H1 (cell line): ENCODE measurements around the gene DIPK1B. TPM values are rescaled to one million over a fixed set of nuclear protein-coding genes. Genes with fewer than 3 reads are reported as not detected.

Source experiments
- CTCF ChIA-PET: fragments of 300-600 bp; sonication (Branson Sonifier 250); formaldehyde crosslinking; loops from one replicate; lab custom pipeline; 2021; ENCODE audit not compliant: partially characterized antibody; lab: Charles Lee
- POLR2A ChIA-PET: fragments of 300-600 bp; sonication (Branson Sonifier 250); formaldehyde crosslinking; loops from one replicate; lab custom pipeline; 2021; ENCODE audit warnings: inconsistent platforms; ENCODE audit not compliant: partially characterized antibody; lab: Charles Lee
- DNase-seq, 2 experiments: peaks; one replicate each; pipeline versions ENCODE4 v3.0.0 to v3.0.0-alpha.2; 2010 to 2022; ENCODE audit warnings: low spot score in 2 of 2, low read depth in 1 of 2, mixed read lengths in 1 of 2
- FAIRE-seq: peaks from 2 replicates; lab custom pipeline; 2011; peaks lifted over from hg19 to GRCh38; lab: Jason Lieb, UNC
- H2AFZ ChIP-seq: 2 replicates; pipeline ENCODE4 v1.8.1; 2012; ENCODE audit warnings: low read length, inconsistent platforms
- H2AK5ac ChIP-seq: 2 replicates; pipeline ENCODE4 v1.6.1; 2013; ENCODE audit warnings: low read depth, low read length
- H2BK120ac ChIP-seq: replicated peaks from 2 replicates; pipeline ENCODE3; 2013; ENCODE audit warnings: low read depth, low read length, inconsistent platforms
- H2BK12ac ChIP-seq: 2 replicates; pipeline ENCODE4 v1.6.1; 2013; ENCODE audit warnings: low read depth, low read length
- H2BK15ac ChIP-seq: 2 replicates; pipeline ENCODE4 v1.6.1; 2013; ENCODE audit warnings: low read length
- H2BK20ac ChIP-seq: 2 replicates; pipeline ENCODE4 v1.6.1; 2013; ENCODE audit warnings: low read length
- H2BK5ac ChIP-seq: 2 replicates; pipeline ENCODE4 v1.6.1; 2013; ENCODE audit warnings: low read depth, low read length
- H3K14ac ChIP-seq: 2 replicates; pipeline ENCODE4 v1.6.1; 2013; ENCODE audit warnings: inconsistent platforms; ENCODE audit not compliant: insufficient read length
- H3K18ac ChIP-seq: 2 replicates; pipeline ENCODE4 v1.6.1; 2013; ENCODE audit warnings: low read length; ENCODE audit errors: extremely low read depth
- H3K23ac ChIP-seq: 2 replicates; pipeline ENCODE4 v1.6.1; 2013; ENCODE audit warnings: inconsistent platforms; ENCODE audit not compliant: insufficient read length
- H3K23me2 ChIP-seq: 2 replicates; pipeline ENCODE4 v1.6.1; 2013; ENCODE audit warnings: low read depth, low read length
- H3K27ac ChIP-seq: 2 replicates; pipeline ENCODE4 v1.6.1; 2011; ENCODE audit warnings: low read depth, low read length, inconsistent platforms
- H3K27me3 ChIP-seq, 4 experiments: replicated peaks in 1 of 4; 1 replicate in 1 of 4; 2 replicates in 3 of 4; pipeline versions ENCODE4 v1.6.1 to v1.8.1; 2011 to 2013; ENCODE audit warnings: low read length in 3 of 4, mild to moderate bottlenecking in 3 of 4, inconsistent platforms in 2 of 4, mixed read lengths in 2 of 4, moderate library complexity in 1 of 4; ENCODE audit not compliant: control insufficient read depth in 3 of 4, insufficient read depth in 3 of 4; ENCODE audit errors: extremely low read depth in 1 of 4
- H3K36me3 ChIP-seq, 4 experiments: 2 replicates each; pipeline versions ENCODE4 v1.6.1 to v1.8.1; 2011 to 2013; ENCODE audit warnings: mild to moderate bottlenecking in 4 of 4, low read length in 3 of 4, moderate library complexity in 2 of 4, control low read depth in 1 of 4, inconsistent platforms in 1 of 4; ENCODE audit not compliant: insufficient read depth in 4 of 4, control insufficient read depth in 2 of 4
- H3K4ac ChIP-seq: replicated peaks from 2 replicates; pipeline ENCODE3; 2013; ENCODE audit warnings: low read length, low read depth, mixed read lengths, inconsistent platforms; ENCODE audit not compliant: insufficient read length
- H3K4me1 ChIP-seq, 4 experiments: replicated peaks in 1 of 4; 1 replicate in 1 of 4; 2 replicates in 3 of 4; pipeline versions ENCODE4 v1.6.1 to v1.8.1; 2011 to 2013; ENCODE audit warnings: low read length in 3 of 4, inconsistent platforms in 2 of 4, mixed read lengths in 1 of 4; ENCODE audit not compliant: insufficient read depth in 4 of 4, control insufficient read depth in 3 of 4
- H3K4me2 ChIP-seq, 2 experiments: 2 replicates each; pipeline versions ENCODE4 v1.6.1 to v1.8.1; 2011 to 2013; ENCODE audit warnings: low read depth in 2 of 2, low read length in 2 of 2, control low read depth in 1 of 2, inconsistent platforms in 1 of 2, mild to moderate bottlenecking in 1 of 2; ENCODE audit not compliant: insufficient read depth in 1 of 2
- H3K4me3 ChIP-seq, 4 experiments: fragments of 200-600, 300-600 bp in 1 of 4; sonication (generic), shearing (Covaris generic), sonication (Bioruptor Twin) in 1 of 4; 2 replicates each; pipeline versions ENCODE4 v1.5.1 to v1.8.1; 2011 to 2016; ENCODE audit warnings: low read length in 4 of 4, low read depth in 3 of 4, control low read depth in 2 of 4, inconsistent platforms in 2 of 4, mild to moderate bottlenecking in 2 of 4, mixed read lengths in 1 of 4, moderate library complexity in 1 of 4; ENCODE audit not compliant: insufficient read depth in 2 of 4; ENCODE audit errors: extremely low read depth in 1 of 4
- H3K56ac ChIP-seq: replicated peaks from 2 replicates; pipeline ENCODE3; 2013; ENCODE audit warnings: low read depth, mild to moderate bottlenecking, mixed read lengths, low read length, inconsistent platforms; ENCODE audit not compliant: insufficient read length
- H3K79me1 ChIP-seq: 2 replicates; pipeline ENCODE4 v1.6.1; 2013; ENCODE audit warnings: low read depth, low read length, control low read depth
- H3K79me2 ChIP-seq, 2 experiments: 2 replicates each; pipeline versions ENCODE4 v1.6.1 to v1.8.1; 2012 to 2013; ENCODE audit warnings: low read length in 2 of 2, mild to moderate bottlenecking in 2 of 2, inconsistent platforms in 1 of 2; ENCODE audit not compliant: insufficient read depth in 2 of 2, control insufficient read depth in 1 of 2
- H3K9ac ChIP-seq, 4 experiments: replicated peaks in 1 of 4; 1 replicate in 1 of 4; 2 replicates in 3 of 4; pipeline versions ENCODE4 v1.6.1 to v1.8.1; 2011 to 2013; ENCODE audit warnings: low read depth in 3 of 4, low read length in 3 of 4, control low read depth in 2 of 4, mild to moderate bottlenecking in 2 of 4, moderate library complexity in 2 of 4, inconsistent platforms in 1 of 4; ENCODE audit errors: extremely low read depth in 1 of 4
- H3K9me3 ChIP-seq, 2 experiments: 2 replicates each; pipeline versions ENCODE4 v1.6.1 to v1.8.1; 2012 to 2013; ENCODE audit warnings: mild to moderate bottlenecking in 2 of 2, moderate library complexity in 2 of 2, control low read depth in 1 of 2, inconsistent platforms in 1 of 2, low read depth in 1 of 2, low read length in 1 of 2, mixed read lengths in 1 of 2; ENCODE audit not compliant: insufficient read depth in 2 of 2
- H4K20me1 ChIP-seq, 2 experiments: replicated peaks in 1 of 2; 2 replicates each; pipeline versions ENCODE3 to v1.8.1; 2011 to 2013; ENCODE audit warnings: inconsistent platforms in 2 of 2, low read length in 2 of 2, mild to moderate bottlenecking in 1 of 2; ENCODE audit not compliant: insufficient read depth in 2 of 2, control insufficient read depth in 1 of 2
- H4K5ac ChIP-seq: 2 replicates; pipeline ENCODE4 v1.6.1; 2013; ENCODE audit warnings: low read length, low read depth, mixed read lengths, inconsistent platforms; ENCODE audit not compliant: insufficient read length
- H4K8ac ChIP-seq: 2 replicates; pipeline ENCODE4 v1.8.0; 2013; ENCODE audit warnings: mild to moderate bottlenecking, moderate library complexity, low read length, inconsistent platforms; ENCODE audit not compliant: insufficient read depth; ENCODE audit errors: extremely low read depth
- H4K91ac ChIP-seq: replicated peaks from 2 replicates; pipeline ENCODE3; 2013; ENCODE audit warnings: low read length, mixed read lengths, inconsistent platforms; ENCODE audit not compliant: insufficient read length
- ASH2L ChIP-seq: fragments of 200-600, 300-600 bp; sonication (generic); IDR thresholded peaks from one replicate; pipeline ENCODE4 v1.7.1; 2017; ENCODE audit warnings: low read length
- GABPA ChIP-seq: IDR thresholded peaks from 2 replicates; pipeline ENCODE4 v1.6.1; 2011; ENCODE audit warnings: mild to moderate bottlenecking, low read length, moderate library complexity, borderline replicate concordance; ENCODE audit not compliant: insufficient read depth
- KDM4A ChIP-seq: IDR thresholded peaks from one replicate; pipeline ENCODE4 v1.7.1; 2012; ENCODE audit warnings: low read depth, mild to moderate bottlenecking, moderate library complexity, low read length, inconsistent platforms; ENCODE audit not compliant: severe bottlenecking
- MAX ChIP-seq: IDR thresholded peaks from 2 replicates; pipeline ENCODE4 v1.6.1; 2012; ENCODE audit warnings: inconsistent platforms
- RNF2 ChIP-seq: fragments of 200-900, 300-1000 bp; sonication (generic); IDR thresholded peaks from 2 replicates; pipeline ENCODE4 v1.7.1; 2016; ENCODE audit warnings: borderline replicate concordance, low read depth, mild to moderate bottlenecking, antibody characterized with exemption, low read length; ENCODE audit not compliant: poor library complexity, severe bottlenecking; ENCODE audit errors: missing control alignments
- SP4 ChIP-seq: IDR thresholded peaks from 2 replicates; pipeline ENCODE4 v1.6.1; 2012; ENCODE audit warnings: low read length, inconsistent platforms
- TAF7 ChIP-seq: optimal IDR thresholded peaks from 2 replicates; pipeline ENCODE3; 2011; ENCODE audit warnings: low read depth, mild to moderate bottlenecking, inconsistent platforms, low read length, moderate library complexity, borderline replicate concordance
- TBP ChIP-seq: IDR thresholded peaks from 2 replicates; pipeline ENCODE4 v1.6.1; 2011; ENCODE audit warnings: low read depth, low read length, improper control_type of control experiment
- WGBS, 2 experiments: shearing (Covaris generic) in 1 of 2; methylation state at CpG; one replicate each; pipeline versions ENCODE4 v1.1.6 to v1.1.7; 2013 to 2015; ENCODE audit warnings: low lambda C conversion rate in 2 of 2, mixed read lengths in 2 of 2, inconsistent platforms in 1 of 2, low coverage in 1 of 2, missing lambda C conversion rate in 1 of 2; ENCODE audit not compliant: insufficient replicate concordance in 2 of 2, insufficient coverage in 1 of 2, insufficient read length in 1 of 2; ENCODE audit errors: extremely low coverage in 1 of 2, missing lambda C conversion rate in 1 of 2; 5-methylcytosine and 5-hydroxymethylcytosine counted together
- polyA plus RNA-seq, 7 experiments: library from polyadenylated mRNA; depleted of rRNA in 3 of 7; stranded (reverse) in 5 of 7; unstranded in 2 of 7; fragments of >200 nt in 5 of 7; fragments of 200-250 nt in 2 of 7; gene quantifications; 1 replicate in 5 of 7; 2 replicates in 1 of 7; 4 replicates in 1 of 7; pipeline versions ENCODE4 v1.2.1 to v1.2.3, GENCODE V29; 2011 to 2013; ENCODE audit warnings: missing spikeins in 2 of 7, mixed read lengths in 2 of 7
- total RNA-seq: library from RNA; stranded (reverse); fragmentation: NEBNext Ultra II Directional; extraction: Animal tissue kit (Norgen Biotek cat#: 25700); gene quantifications from 2 replicates; pipeline ENCODE4 v1.2.1, GENCODE V29; 2021
- TF ChIP-seq, protein P1 (sequence below): IDR thresholded peaks from 2 replicates; pipeline ENCODE4 v1.6.1; 2012; ENCODE audit warnings: inconsistent platforms

The DIPK1B gene
- total and polyA plus RNA-seq, 2 of the 8 experiments (the other 6 are each of a cell fraction or from before 2014, with no cell fraction given), result 32.3 to 64.8 TPM

DNA sequence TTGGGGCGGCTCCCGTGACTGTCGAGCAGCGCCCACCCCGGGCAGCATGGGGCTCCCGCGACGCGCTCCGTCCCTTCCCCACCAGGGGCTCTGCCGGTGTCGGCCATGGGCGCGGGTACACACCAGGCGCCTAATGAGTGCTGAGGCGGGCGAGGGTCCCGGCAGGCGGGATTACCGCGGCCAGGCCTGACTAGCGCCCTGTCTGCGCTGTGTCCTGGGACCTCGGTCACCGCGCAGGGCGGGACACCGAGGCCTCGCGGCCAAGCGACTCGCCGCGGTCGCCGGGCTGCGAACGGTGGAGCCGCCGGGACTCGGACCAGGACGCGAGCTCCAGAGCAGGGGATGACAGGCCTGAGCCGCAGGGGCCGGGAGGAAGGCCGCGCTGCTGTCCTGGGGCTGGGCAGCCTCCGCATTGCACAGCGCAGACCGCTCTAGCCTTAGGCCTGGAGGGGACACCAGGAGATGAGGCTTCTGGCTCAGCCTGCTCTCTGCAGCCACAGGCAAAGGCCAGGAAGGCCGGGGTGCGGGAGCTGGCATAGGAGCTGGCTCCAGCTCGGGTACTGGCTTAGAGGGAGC is 16.3 kb downstream of the DIPK1B start:
- H2BK12ac ChIP-seq, result no peak overlapping the region
- peak overlapping the region; percentile 88 for H4K91ac ChIP-seq
- peaks cover 8 to 36% of the 10 kb centered on the region in 2 experiments for H3K79me2 ChIP-seq
- H2BK15ac ChIP-seq, result no peak overlapping the region
- H3K56ac ChIP-seq, result peak overlapping the region; percentile 10
- H3K18ac ChIP-seq, result peak overlapping the region; percentile 71
- H3K23ac ChIP-seq, result no peak overlapping the region
- no peaks in the 10 kb centered on the region for H3K9me3 ChIP-seq
- H3K9ac ChIP-seq, result peak overlapping the region in 3 of 4 experiments; percentile 73 to 88 (median 81); a peak in 5 of 7 replicates
- H4K5ac ChIP-seq, result peak overlapping the region; percentile 26
- H2BK5ac ChIP-seq, result no peak overlapping the region; the same call in 1 of the 2 replicates
- H3K14ac ChIP-seq, result no peak overlapping the region
- no peak overlapping the region for H2AK5ac ChIP-seq
- peak overlapping the region; percentile 89 to 98 (median 95) for H3K4me3 ChIP-seq
- peak overlapping the region; percentile 94 for H4K8ac ChIP-seq
- TF ChIP-seq RNF2 (no peak), GABPA (0 out of 2 replicates have a peak, but pooled peaks have one; percentile 9), KDM4A (peak; percentile 53), TAF7 (peak; percentile 22), TBP (peak; percentile 52; the same call in 1 of the 2 replicates), ASH2L (peak; percentile 45), MAX (0 out of 2 replicates have a peak, but pooled peaks have one; percentile 22), SP4 (no peak)
- TF ChIP-seq, protein P1, sequence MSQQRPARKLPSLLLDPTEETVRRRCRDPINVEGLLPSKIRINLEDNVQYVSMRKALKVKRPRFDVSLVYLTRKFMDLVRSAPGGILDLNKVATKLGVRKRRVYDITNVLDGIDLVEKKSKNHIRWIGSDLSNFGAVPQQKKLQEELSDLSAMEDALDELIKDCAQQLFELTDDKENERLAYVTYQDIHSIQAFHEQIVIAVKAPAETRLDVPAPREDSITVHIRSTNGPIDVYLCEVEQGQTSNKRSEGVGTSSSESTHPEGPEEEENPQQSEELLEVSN, result 0 out of 2 replicates have a peak, but pooled peaks have one; percentile 39
- H3K4me1 ChIP-seq, result peaks cover 3 to 16% (median 5%) of the 10 kb centered on the region in 4 experiments
- POLR2A ChIA-PET, result interaction anchor here (0.6 to 14.1 kb wide), 45 partner anchors 8 to 471 kb away, joined by 3 to 223 read pairs (median 4); partner anchors contain the start of genes AGPAT2, AJM1, DIPK1B and LCN10
- H3K27ac ChIP-seq, result no peak overlapping the region
- H3K4me2 ChIP-seq, result peak overlapping the region; percentile 88 to 90
- no peak overlapping the region; the same call in 1 of the 2 replicates for H2AFZ ChIP-seq
- H2BK20ac ChIP-seq, result no peak overlapping the region
- peaks cover 21 to 30% of the 10 kb centered on the region in 2 experiments for H4K20me1 ChIP-seq
- no peak overlapping the region for H2BK120ac ChIP-seq
- peak overlapping the region; percentile 93 for H3K4ac ChIP-seq
- FAIRE-seq (no peak), DNase-seq (peak in 1 of 2 experiments; percentile 81)
- peaks cover 11% of the 10 kb centered on the region; the same call in 1 of the 2 replicates for H3K79me1 ChIP-seq
- peaks cover 16 to 31% (median 27%) of the 10 kb centered on the region in 4 experiments for H3K36me3 ChIP-seq
- 9% methylated on average over 51 of the region's 53 CpGs; no CpG with 5 or more reads in 1 of the 2 experiments for WGBS, 2 experiments
- H3K27me3 ChIP-seq, result peaks cover 0 to 9% (median 5%) of the 10 kb centered on the region in 4 experiments; a peak in 5 of 7 replicates
- peaks cover 13% of the 10 kb centered on the region; the same call in 1 of the 2 replicates for H3K23me2 ChIP-seq
- CTCF ChIA-PET, result interaction anchor here (0.8 to 6.8 kb wide), 16 partner anchors 10 to 339 kb away, joined by 3 to 62 read pairs (median 4); partner anchors contain the start of genes LCN10 and LCN8
